Measurements from ENCODE around the gene CTTN. TPM values are rescaled to one million over a fixed set of nuclear protein-coding genes. Genes with fewer than 3 reads are reported as not detected.

The CTTN gene
- total RNA-seq, 1 experiment from 2014 or later = 224 TPM

GRCh38 chr11:70352601-70353000, 45.7 kb upstream of the CTTN start:
- no peak overlapping the region for H3K18ac ChIP-seq (ENCODE audit: insufficient read length, low read depth, low read length)
- Mint-ChIP-seq H3K27me3 (ENCODE audit: low read depth) (no peaks in the 10 kb centered on the region), H3K9me3 (no peaks in the 10 kb centered on the region), H3K4me3 (no peak overlapping the region), H3K36me3 (ENCODE audit: insufficient read depth in 1 of 3, low read depth in 3 of 3) (peaks cover 36 to 80% (median 67%) of the 10 kb centered on the region in 3 experiments), H3K27ac (no peak overlapping the region; a peak in 1 of 7 replicates), H3K4me1 (no peaks in the 10 kb centered on the region)
- H3K23me2 ChIP-seq (ENCODE audit: insufficient read length, low read depth, low read length, poor library complexity, severe bottlenecking) = no peaks in the 10 kb centered on the region
- H3K4me1 ChIP-seq (ENCODE audit: insufficient read depth, low read length) = no peaks in the 10 kb centered on the region
- no CpG with 5 or more reads among the region's 19 CpGs for WGBS (ENCODE audit: extremely low coverage, insufficient read length, low lambda C conversion rate)
- H3K4ac ChIP-seq (ENCODE audit: low read depth, low read length) = no peak overlapping the region
- H3K9ac ChIP-seq (ENCODE audit: extremely low read depth, insufficient read length, low read length) = no peak overlapping the region
- H3K14ac ChIP-seq (ENCODE audit: insufficient read depth, low read length) = no peak overlapping the region
- H4K20me1 ChIP-seq (ENCODE audit: control insufficient read depth, insufficient read depth, insufficient read length) = no peaks in the 10 kb centered on the region
- H2AFZ ChIP-seq (ENCODE audit: low read length) = no peak overlapping the region
- no peak overlapping the region for H2BK15ac ChIP-seq (ENCODE audit: low read depth, low read length)
- H4K91ac ChIP-seq (ENCODE audit: insufficient read length, low read depth, low read length) = no peak overlapping the region
- H3K27me3 ChIP-seq (ENCODE audit: insufficient read depth, low read length) = no peaks in the 10 kb centered on the region
- H2BK120ac ChIP-seq (ENCODE audit: low read depth, low read length, poor library complexity, severe bottlenecking) = no peak overlapping the region
- no peak overlapping the region for H4K5ac ChIP-seq (ENCODE audit: insufficient read length, low read depth, low read length)
- no peak overlapping the region for H2BK20ac ChIP-seq (ENCODE audit: low read depth, low read length, poor library complexity, severe bottlenecking)
- H3K23ac ChIP-seq (ENCODE audit: insufficient read length, low read depth, low read length) = no peak overlapping the region
- H2BK12ac ChIP-seq (ENCODE audit: insufficient read length, low read depth, low read length) = no peak overlapping the region
- TF ChIP-seq CTCF (conservative IDR thresholded peaks at IDR 0.05) = no peak
- H3K4me2 ChIP-seq (ENCODE audit: insufficient read depth, insufficient read length, low read length) = no peak overlapping the region
- DNase-seq = no peak
- H3K56ac ChIP-seq (ENCODE audit: insufficient read length, low read depth, low read length) = no peak overlapping the region
- no peak overlapping the region for H2BK5ac ChIP-seq (ENCODE audit: insufficient read length, low read length)
- H4K8ac ChIP-seq (replicated peaks; ENCODE audit: insufficient read length, low read depth, low read length) = no peak overlapping the region
- H3T11ph ChIP-seq (ENCODE audit: low read length) = no peak overlapping the region
- H3K9me3 ChIP-seq (ENCODE audit: control insufficient read depth, low read depth, low read length) = no peaks in the 10 kb centered on the region
- H3K79me2 ChIP-seq (ENCODE audit: insufficient read depth, low read length) = no peaks in the 10 kb centered on the region
- H2AK5ac ChIP-seq (ENCODE audit: insufficient read length, low read length) = no peak overlapping the region
- H3K79me1 ChIP-seq (ENCODE audit: insufficient read depth, low read depth, low read length, poor library complexity, severe bottlenecking) = peaks cover 4% of the 10 kb centered on the region
- H3K27ac ChIP-seq (ENCODE audit: insufficient read length, low read depth, low read length) = no peak overlapping the region

Data from H9 (cell line).